Stimulated activated CD4-positive, alpha-beta T cell treated with anti-CD3 and anti-CD28 coated beads, Interleukin-12 subunit alpha, Interleukin-12 subunit beta, amount 100 ng/mL, for 4 hours (primary cell): ENCODE data around the gene CYP19A1.
"Not testable (repeated sequence)": the region's sequence is repeated elsewhere in the genome, so short reads cannot be mapped to it uniquely, and the experiment has no call there.

Experiments
- DNase-seq: peaks from one replicate; pipeline ENCODE4 v3.0.0-alpha.2; 2020

Gene CYP19A1

GRCh38 chr15:51201581-51201980 is 136.8 kb downstream of the CYP19A1 start:
- no peak for DNase-seq

GRCh38 chr15:51200792-51201191 is 137.6 kb downstream of the CYP19A1 start:
- DNase-seq = no peak

GRCh38 chr15:51199541-51199940 is 138.9 kb downstream of the CYP19A1 start:
- no peak for DNase-seq

GRCh38 chr15:51198701-51199232 is 139.6 kb downstream of the CYP19A1 start:
- DNase-seq = no peak

- no peak for DNase-seq
These were observed 142.9 kb downstream of the CYP19A1 start for GRCh38 chr15:51195459-51195858.

GRCh38 chr15:51193979-51194378 is 144.4 kb downstream of the CYP19A1 start:
- no peak for DNase-seq

- DNase-seq = no peak
These were observed 144.9 kb downstream of the CYP19A1 start for GRCh38 chr15:51193526-51193925.

GRCh38 chr15:51192521-51193280 is 145.7 kb downstream of the CYP19A1 start:
- peak; percentile 74 for DNase-seq

GRCh38 chr15:51191766-51192165 is 146.6 kb downstream of the CYP19A1 start:
- DNase-seq = no peak

- no peak for DNase-seq
These were observed 147.2 kb downstream of the CYP19A1 start for GRCh38 chr15:51191072-51191670.

GRCh38 chr15:51190424-51191068 is 147.8 kb downstream of the CYP19A1 start:
- no peak for DNase-seq

- DNase-seq = no peak
These were observed 148.6 kb downstream of the CYP19A1 start for GRCh38 chr15:51189669-51190385.

GRCh38 chr15:51188791-51189190 is 149.6 kb downstream of the CYP19A1 start:
- DNase-seq = not testable (repeated sequence)

GRCh38 chr15:51186891-51187290 is 151.5 kb downstream of the CYP19A1 start:
- no peak for DNase-seq

- no peak for DNase-seq
These were observed 152.2 kb downstream of the CYP19A1 start for GRCh38 chr15:51186181-51186705.

- DNase-seq = no peak
These were observed 152.9 kb downstream of the CYP19A1 start for GRCh38 chr15:51185213-51186159.

GRCh38 chr15:51184627-51185026 is 153.8 kb downstream of the CYP19A1 start:
- no peak for DNase-seq

- DNase-seq = no peak
These were observed 155.3 kb downstream of the CYP19A1 start for GRCh38 chr15:51183076-51183475.

- DNase-seq = no peak
These were observed 156.5 kb downstream of the CYP19A1 start for GRCh38 chr15:51181905-51182304.

GRCh38 chr15:51181221-51181620 is 157.2 kb downstream of the CYP19A1 start:
- no peak for DNase-seq

- no peak for DNase-seq
These were observed 157.9 kb downstream of the CYP19A1 start for GRCh38 chr15:51180534-51180933.

GRCh38 chr15:51180011-51180410 is 158.4 kb downstream of the CYP19A1 start:
- no peak for DNase-seq
